Psoas muscle (tissue), 8 donors: ENCODE results near the gene IRX1. TPM values are rescaled to one million over a fixed set of nuclear protein-coding genes. Genes with fewer than 3 reads are reported as not detected.

ENCODE experiments used
- ATAC-seq, 4 donors: fragments of 200-7000 bp; cut with Tn5 transposase; one replicate each; pipeline ENCODE4 v1.9.1; 2020; ENCODE audit warnings: moderate library complexity in 3 of 4, mild to moderate bottlenecking in 2 of 4
- DNase-seq, 2 donors: peaks; one replicate each; pipeline ENCODE4 v3.0.0-alpha.2; 2020
- H3K27ac ChIP-seq: fragments of 200-600 bp; one replicate; pipeline ENCODE4 v1.8.0; 2022
- H3K27me3 ChIP-seq, 3 donors: fragments of 200-600 bp in 1 of 3; one replicate each; pipeline versions ENCODE4 v1.6.1 to v1.8.0; 2013 to 2022; ENCODE audit warnings: low read length in 2 of 3, mild to moderate bottlenecking in 2 of 3, moderate library complexity in 1 of 3; ENCODE audit not compliant: insufficient read depth in 3 of 3
- H3K36me3 ChIP-seq, 2 donors: fragments of 200-600 bp in 1 of 2; one replicate each; pipeline versions ENCODE4 v1.6.1 to v1.8.0; 2013 to 2022; ENCODE audit warnings: low read depth in 1 of 2, mild to moderate bottlenecking in 1 of 2, moderate library complexity in 1 of 2; ENCODE audit not compliant: insufficient read depth in 1 of 2
- H3K4me1 ChIP-seq: fragments of 200-600 bp; one replicate; pipeline ENCODE4 v1.8.0; 2022
- H3K4me3 ChIP-seq: fragments of 200-600 bp; one replicate; pipeline ENCODE4 v1.8.0; 2022; ENCODE audit warnings: mild to moderate bottlenecking
- H3K9me3 ChIP-seq: fragments of 200-600 bp; one replicate; pipeline ENCODE4 v1.8.0; 2022
- WGBS, 3 donors: extraction: QIAGEN DNeasy Blood & Tissue Kit; methylation state at CpG; one replicate each; pipeline versions ENCODE4 v1.1.6 to v1.1.7; 2013; 5-methylcytosine and 5-hydroxymethylcytosine counted together
- intact Hi-C, 2 donors: fragments of 100-400 bp; cut with DNase I; formaldehyde crosslinking; loops; one replicate each; pipeline versions ENCODE4 v1.11.0 to v1.14.2; 2022
- polyA plus RNA-seq, 3 donors: library from polyadenylated mRNA; stranded (reverse); fragments of 200-250 nt; gene quantifications; one replicate each; pipeline ENCODE4 v1.2.3, GENCODE V29; 2013
- total RNA-seq, 4 donors: library from RNA; stranded (reverse); fragmentation: NEBNext Ultra II Directional in 2 of 4; extraction: Animal tissue kit (Norgen Biotek cat#: 25700) in 2 of 4; gene quantifications; one replicate each; pipeline versions ENCODE4 v1.2.1 to v1.2.4, GENCODE V29; 2021 to 2023
- TF ChIP-seq, protein P1 (sequence below): fragments of 200-600 bp; IDR thresholded peaks from one replicate; pipeline ENCODE4 v1.8.0; 2022; ENCODE audit warnings: antibody characterized with exemption
- donor health status: healthy with polysubstance abuse.
- donor health status: DM: no; HTN: no; CAD: no; lungs with moderate emphysema.
- donor health status: Bipolar disorder and iron deficiency.
- donor health status: healthy.
- donor health status: DM: yes; HTN: yes; CAD: no.
- donor health status: DM: no; HTN: no; CAD: no.
- donor health status: DM: no; HTN: no; CAD: no.
- donor health status: DM: yes; HTN: yes; CAD: no.

The IRX1 gene
- total and polyA plus RNA-seq, 7 donors = not detected

DNA sequence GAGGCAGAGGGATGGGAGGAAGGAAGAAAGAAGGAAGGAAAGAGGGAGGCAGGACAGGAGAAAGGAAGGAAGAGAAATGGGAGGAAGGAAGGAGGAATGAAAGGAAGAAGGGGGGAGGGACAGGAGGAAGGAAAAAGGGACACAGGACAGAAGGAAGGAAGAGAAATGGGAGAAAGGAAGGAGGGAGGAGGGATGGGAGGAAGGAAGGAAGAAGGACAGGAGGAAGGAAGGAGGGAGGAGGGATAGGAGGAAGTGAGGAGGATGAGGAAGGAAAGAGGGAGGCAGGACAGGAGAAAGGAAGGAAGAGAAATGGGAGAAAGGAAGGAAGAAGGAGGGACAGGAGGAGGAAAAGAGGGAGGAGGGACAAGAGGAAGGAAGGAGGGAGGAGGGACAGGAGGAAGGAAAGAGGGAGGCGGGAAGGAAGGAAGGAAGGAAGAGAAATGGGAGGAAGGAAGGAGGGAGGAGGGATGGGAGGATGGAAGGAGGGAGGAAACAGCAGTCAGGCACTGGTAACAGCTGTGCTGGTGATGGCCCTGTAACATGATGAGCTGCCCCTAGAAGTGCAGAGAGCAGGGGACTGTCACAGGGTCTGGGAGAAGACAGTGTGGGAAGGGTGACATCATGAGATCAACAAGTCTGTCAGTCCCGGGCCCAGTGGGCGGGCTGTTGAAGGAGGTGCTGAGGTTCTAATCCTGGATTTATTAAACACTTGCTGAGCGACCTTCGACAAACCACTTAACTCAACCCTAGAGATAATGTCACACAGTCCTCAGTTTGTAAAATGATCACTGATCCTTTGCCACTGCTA, 10.7 kb upstream of the IRX1 start:
- WGBS, 3 donors = 72 to 77% (median 75%) methylated on average over 5 of the region's 5 CpGs
- no peak overlapping the region for H3K27ac ChIP-seq
- H3K4me3 ChIP-seq = no peak overlapping the region
- DNase-seq (no peak), ATAC-seq (no peak)
- peaks cover 0 to 51% (median 10%) of the 10 kb centered on the region in 3 donors for H3K27me3 ChIP-seq
- no peaks in the 10 kb centered on the region for H3K4me1 ChIP-seq
- H3K36me3 ChIP-seq = no peaks in the 10 kb centered on the region
- H3K9me3 ChIP-seq = no peaks in the 10 kb centered on the region
- intact Hi-C loops = no loop called here
- TF ChIP-seq, protein P1, sequence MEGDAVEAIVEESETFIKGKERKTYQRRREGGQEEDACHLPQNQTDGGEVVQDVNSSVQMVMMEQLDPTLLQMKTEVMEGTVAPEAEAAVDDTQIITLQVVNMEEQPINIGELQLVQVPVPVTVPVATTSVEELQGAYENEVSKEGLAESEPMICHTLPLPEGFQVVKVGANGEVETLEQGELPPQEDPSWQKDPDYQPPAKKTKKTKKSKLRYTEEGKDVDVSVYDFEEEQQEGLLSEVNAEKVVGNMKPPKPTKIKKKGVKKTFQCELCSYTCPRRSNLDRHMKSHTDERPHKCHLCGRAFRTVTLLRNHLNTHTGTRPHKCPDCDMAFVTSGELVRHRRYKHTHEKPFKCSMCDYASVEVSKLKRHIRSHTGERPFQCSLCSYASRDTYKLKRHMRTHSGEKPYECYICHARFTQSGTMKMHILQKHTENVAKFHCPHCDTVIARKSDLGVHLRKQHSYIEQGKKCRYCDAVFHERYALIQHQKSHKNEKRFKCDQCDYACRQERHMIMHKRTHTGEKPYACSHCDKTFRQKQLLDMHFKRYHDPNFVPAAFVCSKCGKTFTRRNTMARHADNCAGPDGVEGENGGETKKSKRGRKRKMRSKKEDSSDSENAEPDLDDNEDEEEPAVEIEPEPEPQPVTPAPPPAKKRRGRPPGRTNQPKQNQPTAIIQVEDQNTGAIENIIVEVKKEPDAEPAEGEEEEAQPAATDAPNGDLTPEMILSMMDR = no peak

DNA sequence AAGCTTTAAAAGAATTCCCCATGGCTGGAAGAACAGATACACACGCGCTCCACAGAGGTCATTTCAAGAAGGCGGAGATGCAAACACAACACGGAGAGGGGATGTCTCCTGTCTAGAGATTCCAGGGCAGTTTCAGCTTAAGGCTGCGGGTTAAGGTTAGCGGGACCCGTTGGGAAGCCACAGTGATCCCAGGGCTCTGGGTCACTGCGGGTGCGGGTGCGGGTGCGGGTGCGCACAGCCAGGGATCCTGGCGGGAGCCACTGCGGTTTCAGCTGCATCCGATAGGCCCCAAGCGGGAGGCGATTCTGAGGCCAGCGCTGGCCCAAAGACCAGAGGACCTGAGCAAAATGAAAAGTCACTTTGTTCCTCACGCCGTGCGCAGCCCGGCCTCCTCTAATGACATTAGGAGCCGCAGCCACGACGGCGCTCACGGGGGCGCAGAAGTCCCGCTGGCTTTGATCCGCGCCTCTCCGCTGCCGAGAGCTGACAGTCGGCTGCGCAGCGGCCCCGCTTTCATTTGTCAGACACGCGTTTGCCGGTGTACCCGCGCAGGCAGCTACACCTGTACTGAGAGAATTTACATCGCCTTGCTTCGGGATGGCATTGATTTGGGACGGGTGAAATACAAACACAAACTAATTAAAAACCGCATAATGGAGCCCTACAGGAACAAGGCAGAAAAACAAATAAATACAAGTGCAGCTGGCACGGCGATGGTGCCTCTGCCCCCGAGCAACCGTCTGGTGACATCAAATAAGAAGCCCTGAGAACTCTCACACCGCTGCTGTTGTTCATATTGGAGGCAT, 5.3 kb upstream of the IRX1 start:
- Histone ChIP-seq H3K4me3 (no peak overlapping the region), H3K36me3 (no peaks in the 10 kb centered on the region), H3K27me3 (peaks cover 4 to 88% (median 36%) of the 10 kb centered on the region in 3 donors), H3K9me3 (no peaks in the 10 kb centered on the region), H3K4me1 (no peaks in the 10 kb centered on the region), H3K27ac (no peak overlapping the region)
- DNase-seq = no peak
- intact Hi-C loops = no loop called here
- ATAC-seq = no peak
- WGBS, 3 donors = 3 to 7% (median 7%) methylated on average over 50 to 51 of the region's 51 CpGs
- TF ChIP-seq, protein P1 = no peak

DNA sequence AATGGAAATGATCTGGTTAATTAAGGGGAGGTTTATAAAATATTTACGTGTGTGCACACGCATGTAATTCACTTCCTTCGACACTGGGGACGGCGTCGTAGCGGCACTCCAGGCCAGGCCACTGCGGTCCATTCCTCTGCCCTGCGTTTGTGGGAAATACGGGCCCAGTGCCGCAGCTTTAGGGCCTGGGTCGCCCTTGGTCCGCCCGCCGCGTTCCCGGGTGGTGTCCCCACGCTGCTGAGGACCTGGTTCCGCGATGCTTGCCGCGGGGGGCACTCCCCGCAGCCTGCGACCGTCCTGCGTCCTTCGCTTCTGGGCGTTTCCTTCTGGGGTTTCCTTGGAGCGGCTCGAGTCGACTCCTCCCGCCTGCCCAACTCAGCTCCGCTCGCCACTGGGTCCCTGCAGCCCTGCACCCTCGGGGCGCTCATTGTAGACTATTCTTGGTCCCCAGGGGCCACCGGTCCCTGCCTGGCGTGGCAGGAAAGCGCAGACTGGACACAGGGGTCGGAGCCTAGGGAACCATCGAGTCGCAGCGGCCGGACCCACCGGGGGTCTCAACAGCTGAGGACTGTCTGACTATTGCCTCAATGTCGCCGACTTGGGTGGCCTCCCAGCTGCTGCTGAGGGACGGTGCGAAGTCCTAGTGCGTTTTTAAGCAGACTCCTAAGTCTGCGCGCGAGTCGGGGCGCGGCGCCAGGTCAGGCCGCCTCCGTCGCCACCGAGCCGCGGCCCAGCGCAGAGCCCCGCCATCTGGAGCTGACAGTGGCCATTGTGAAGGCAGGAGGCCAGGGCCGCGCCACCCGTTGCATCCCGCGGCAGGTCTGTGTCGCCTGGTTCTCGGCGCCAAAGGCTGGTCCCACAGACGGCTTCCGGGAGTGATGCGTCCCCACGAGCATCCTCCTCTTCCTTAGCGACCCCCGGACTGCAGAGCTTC, 4.4 kb upstream of the IRX1 start:
- no peak overlapping the region for H3K4me3 ChIP-seq
- H3K4me1 ChIP-seq = no peaks in the 10 kb centered on the region
- H3K36me3 ChIP-seq = no peaks in the 10 kb centered on the region
- intact Hi-C loops = no loop called here
- H3K27ac ChIP-seq = no peak overlapping the region
- 1 to 2% (median 2%) methylated on average over 74 to 79 of the region's 79 CpGs for WGBS, 3 donors
- no peaks in the 10 kb centered on the region for H3K9me3 ChIP-seq
- DNase-seq (no peak), ATAC-seq (no peak)
- TF ChIP-seq, protein P1 = no peak
- peaks cover 4 to 92% (median 40%) of the 10 kb centered on the region in 3 donors for H3K27me3 ChIP-seq

DNA sequence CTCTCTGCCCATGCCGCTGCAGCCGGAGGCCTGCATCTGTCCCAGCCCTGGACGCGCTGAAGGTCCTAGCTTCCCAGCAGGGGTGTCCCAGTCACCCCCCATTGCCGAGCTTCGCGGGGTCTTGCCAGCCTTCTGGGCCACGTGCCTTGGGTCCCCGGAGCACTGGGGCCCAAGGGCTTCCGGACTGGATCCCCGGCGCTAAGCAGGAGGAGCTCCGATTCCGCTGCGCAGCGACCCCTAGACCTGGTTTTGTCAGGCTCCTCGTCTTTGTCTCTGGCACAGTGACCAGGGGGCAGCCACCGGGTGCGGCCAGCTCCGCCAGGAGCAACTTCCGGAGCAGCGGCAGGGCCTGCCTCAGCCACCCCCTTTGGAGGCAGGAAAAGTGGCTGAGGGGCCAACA, 3.3 kb upstream of the IRX1 start:
- Histone ChIP-seq H3K36me3 (no peaks in the 10 kb centered on the region), H3K4me3 (no peak overlapping the region), H3K4me1 (no peaks in the 10 kb centered on the region), H3K27ac (no peak overlapping the region), H3K9me3 (no peaks in the 10 kb centered on the region), H3K27me3 (peaks cover 7 to 97% (median 43%) of the 10 kb centered on the region in 3 donors)
- intact Hi-C loops = no loop called here
- 4 to 8% (median 7%) methylated on average over 19 to 22 of the region's 22 CpGs for WGBS, 3 donors
- ATAC-seq = no peak
- TF ChIP-seq, protein P1 = no peak
- no peak for DNase-seq
